ENCODE results near the gene MRPS2.
"Not testable (repeated sequence)": the region's sequence is repeated elsewhere in the genome, so short reads cannot be mapped to it uniquely, and the experiment has no call there.

Gene MRPS2

DNA sequence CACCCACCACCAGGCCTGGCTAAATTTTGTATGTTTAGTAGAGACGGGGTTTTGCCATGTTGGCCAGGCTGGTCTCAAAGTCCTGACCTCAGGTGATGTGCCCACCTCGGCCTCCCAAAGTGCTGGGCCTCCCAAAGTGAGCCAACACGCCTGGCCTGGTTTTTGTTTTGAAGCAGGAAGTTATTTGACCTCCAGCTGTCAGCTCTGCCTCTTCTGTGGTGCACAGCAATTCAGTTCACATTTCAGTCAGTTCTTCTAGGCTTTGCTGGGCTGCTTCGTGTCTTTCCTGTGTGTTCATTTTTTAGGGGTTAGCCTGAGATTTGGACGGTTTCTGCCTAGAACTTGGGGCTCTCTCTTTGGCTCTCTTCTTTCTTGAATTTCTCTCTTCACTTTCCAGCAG, 29.7 kb downstream of the MRPS2 start:
- DNase-seq (ENCODE audit: low read depth in 1 of 2, low spot score in 1 of 2) = no peak

DNA sequence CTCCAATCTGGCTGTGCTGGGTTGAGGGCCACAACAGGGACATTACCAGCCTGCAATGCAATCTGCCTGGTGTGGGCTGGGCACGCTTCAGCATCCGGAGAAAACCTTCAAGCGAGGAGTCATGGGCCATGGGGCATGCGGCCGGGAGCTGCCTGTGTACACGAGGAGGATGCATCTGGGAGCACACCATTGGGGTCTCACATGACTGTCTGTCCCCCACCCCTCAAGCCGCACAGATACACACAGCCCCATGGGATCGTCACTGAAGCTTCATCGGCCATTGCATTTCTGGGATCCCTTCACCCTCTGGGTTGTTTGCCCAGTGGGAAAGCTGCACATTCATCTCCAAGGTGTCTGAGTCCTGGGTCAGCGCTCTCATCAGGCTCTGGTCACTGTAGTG, 30.6 kb downstream of the MRPS2 start:
- no peak for DNase-seq (ENCODE audit: low read depth in 1 of 2, low spot score in 1 of 2)

DNA sequence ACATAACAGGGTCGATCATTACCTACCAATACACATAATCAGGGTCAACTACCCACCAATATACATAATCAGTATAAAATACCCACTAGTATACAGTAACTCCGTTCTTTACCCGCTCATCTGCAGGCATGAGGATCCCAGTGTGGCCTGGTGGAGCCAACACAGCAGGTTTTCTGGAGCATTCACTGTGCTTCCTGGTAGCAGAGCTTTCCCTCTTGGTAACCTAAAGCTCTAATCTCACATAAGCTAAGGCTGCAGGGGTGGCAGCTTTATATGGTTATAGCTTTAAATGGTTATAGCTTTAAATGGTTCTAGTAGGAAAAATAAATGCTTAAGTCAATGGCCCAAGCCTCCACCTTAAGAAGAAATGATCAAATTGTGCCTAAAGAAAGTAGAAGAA, 32.6 kb downstream of the MRPS2 start:
- no peak for DNase-seq (ENCODE audit: low read depth in 1 of 2, low spot score in 1 of 2)

DNA sequence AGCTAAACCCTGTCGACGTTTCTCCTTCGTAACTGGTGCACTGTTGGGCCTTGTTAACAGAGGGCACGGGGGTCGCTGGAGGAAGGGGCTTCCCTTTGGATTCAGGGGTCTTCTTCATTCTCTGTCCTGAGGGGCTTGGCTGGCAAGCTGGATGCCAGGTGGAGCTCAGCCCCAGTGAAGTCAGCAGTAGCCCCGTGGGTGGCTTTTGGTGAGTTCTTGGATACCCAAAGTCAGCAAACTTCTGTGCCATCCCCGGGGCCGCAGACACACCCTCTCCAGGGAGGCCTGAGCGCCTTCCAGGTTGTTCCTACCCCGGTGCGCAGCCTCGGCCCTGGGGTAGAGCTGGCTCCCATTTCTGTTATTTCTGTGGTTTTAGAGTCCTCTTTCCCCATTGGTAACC, 33.2 kb downstream of the MRPS2 start:
- no peak for DNase-seq (ENCODE audit: low read depth in 1 of 2, low spot score in 1 of 2)

DNA sequence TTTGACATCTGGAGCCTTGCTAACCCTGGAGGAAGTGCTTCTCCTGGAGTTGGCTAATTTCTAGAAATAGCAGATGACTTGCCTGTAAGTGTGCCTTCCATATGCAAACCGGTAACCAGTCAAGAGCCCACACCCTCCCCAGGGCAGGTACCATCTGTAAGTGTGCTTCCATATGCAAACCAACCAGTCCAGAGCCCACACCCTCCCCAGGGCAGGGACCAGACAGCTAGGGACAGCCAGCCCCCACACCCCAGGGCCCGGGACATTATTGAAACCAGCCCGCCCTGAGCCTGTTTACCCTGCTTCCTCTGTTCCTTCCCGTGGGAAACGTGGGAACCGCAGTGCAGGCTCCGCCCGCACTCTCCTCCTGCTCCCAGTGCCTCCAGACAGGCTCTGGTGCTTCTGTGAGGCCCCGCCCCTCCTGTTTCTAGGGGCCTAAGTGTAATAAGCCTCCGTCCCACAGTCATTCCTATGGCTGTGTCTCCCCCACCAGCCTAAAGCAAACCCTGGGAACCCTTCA, 33.8 kb downstream of the MRPS2 start:
- not testable (repeated sequence) for DNase-seq (ENCODE audit: low read depth in 1 of 2, low spot score in 1 of 2)

DNA sequence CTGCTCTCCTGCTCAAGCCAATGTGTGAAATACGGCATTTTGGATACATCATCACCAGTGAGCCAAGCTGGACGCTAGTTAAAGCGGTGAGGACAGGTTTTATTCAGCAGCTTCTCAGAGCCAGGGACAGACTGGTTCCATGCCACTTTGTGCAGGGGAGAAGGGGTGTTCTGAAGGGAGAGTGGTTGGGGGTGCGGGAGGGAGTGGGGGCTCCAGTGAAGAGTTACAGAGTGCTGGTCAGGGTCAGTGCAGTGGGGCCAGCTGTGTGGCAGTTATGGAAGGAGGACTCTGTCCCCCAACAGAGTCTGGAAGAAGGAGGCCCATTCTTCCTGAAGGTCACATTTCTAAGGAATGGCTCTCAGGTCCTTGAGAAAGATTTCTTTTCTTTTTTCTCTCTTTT, 34.3 kb downstream of the MRPS2 start:
- not testable (repeated sequence) for DNase-seq (ENCODE audit: low read depth in 1 of 2, low spot score in 1 of 2)

DNA sequence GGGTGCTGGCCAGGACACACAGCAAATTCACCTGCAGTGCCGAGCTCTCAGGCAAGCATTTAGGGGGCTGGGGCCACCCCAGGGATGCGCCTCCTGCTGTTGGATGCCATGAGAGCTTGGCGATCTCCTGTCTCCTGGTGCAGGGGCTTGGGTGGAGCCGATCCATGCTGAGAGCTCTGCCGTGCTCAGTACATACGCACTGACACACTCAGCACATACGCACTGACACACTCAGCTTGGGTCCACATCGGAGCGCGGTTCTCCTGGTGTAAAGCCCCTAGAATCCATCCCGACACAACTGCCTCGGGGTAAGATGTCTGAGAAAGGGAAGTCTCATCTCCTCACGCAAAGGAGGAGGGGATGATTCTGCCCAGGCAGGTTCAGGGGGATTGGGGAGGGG, 35.1 kb downstream of the MRPS2 start:
- not testable (repeated sequence) for DNase-seq (ENCODE audit: low read depth in 1 of 2, low spot score in 1 of 2)

DNA sequence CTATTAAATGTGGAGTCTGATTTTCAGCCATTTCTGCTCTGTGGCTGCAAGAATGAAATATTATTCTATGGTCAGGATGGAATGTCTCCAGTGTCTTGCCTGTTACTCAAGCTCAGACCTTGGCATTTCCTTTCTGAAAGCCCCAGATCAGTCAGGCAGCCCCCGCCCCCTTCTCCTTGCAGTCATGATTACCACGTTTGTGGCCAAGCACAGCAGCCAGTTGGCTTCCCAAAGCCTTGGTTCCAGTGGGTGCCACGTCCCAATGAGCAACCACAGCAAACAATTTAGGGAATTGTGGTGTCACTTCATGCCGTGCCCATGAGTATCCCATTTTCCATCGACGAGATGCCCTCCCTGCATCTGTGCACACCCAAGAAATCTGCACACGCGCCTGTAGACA, 35.7 kb downstream of the MRPS2 start:
- DNase-seq (ENCODE audit: low read depth in 1 of 2, low spot score in 1 of 2) = no peak

DNA sequence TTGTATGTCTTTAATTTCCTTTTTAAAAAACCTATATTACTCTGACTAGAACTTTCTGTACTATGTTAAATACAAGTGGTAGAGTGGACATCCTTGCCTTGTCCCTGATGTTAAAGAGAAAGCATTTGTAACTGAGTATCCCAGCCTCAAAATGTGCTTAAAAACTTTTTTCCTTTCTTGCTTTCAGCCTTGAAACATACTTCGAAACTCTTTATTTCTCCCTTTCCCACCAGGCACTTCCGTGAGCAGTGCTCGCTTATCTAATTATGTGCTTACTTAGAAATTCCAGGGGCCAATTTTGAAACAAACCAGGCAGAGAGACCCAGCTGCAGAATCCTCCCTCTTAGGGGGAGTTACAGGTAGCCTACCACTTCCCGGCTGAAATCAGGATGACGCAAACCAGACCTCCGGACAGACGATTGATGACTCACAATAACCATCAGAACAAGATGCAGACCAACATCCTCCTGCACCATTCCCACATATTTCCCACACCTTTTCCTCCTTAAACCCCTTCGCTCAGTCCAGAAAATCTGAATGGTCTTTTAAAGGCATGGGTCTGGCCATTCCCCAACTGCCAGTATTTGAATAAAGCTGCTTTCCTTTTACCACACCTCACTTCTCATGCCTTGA, 42.9 kb downstream of the MRPS2 start:
- not testable (repeated sequence) for DNase-seq (ENCODE audit: low read depth in 1 of 2, low spot score in 1 of 2)

DNA sequence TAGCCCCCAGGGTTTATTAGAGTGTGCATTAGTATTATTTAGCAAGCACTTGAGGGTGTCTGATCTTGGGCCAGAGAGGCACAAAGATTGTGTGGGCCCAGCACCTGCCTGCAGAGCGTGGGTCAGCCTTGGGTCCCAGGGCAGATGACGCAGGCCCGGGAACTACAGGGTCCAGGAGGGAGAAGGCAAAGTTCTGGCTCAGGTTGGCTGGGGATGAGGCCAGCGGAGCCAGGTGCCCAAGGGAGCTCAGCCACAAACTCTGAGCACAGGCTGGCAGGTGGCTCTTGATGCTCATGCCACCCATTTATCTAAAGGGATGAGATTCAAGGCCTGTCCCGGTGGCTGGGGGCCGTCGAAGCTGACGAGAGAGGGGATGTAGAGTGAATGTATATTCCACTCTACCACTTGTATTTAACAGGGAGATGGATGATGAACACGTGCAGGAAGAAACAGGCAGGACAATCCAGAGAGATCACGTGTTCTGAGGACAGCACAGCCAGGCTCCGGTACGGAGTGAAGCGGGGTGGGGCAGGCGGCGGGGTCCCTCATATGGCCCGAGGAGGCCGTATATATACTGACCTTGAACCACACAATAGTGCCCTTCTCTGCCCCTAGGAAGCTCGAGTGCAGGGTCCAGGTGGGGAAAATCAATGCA, 44.6 kb downstream of the MRPS2 start:
- no peak for DNase-seq (ENCODE audit: low read depth in 1 of 2, low spot score in 1 of 2)

DNA sequence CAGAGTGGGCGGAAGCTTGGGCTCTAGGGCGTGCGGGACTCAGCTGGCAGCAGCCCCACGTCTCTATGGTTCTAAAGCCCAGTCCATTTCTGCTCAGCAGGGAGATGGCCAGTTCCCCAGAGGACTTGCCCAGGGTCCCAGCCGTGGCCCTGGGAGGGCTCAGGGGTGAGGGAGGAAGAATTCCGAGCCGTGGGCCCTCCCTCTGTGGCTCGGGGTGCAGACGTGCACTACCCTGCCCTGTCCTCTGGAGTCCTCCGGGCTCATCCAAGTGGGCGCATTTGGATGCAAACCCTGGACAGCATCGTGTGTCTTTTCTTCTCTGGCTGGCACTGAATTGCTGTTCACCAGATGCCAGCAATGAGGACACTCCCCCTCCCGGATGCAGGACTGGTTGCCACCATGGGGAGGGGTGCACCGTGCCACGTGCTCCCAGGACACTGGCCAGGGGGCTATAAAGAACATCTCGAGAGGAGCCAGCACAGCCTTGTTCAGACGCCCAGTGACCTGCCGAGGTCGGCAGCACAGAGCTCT, 45.2 kb downstream of the MRPS2 start, which contains the start of gene OBP2A:
Gene OBP2A, plus strand, starts transcription at position 481 of the 531 bp plus-strand sequence. CDS start 55 bp downstream, outside the sequence.
- not testable (repeated sequence) for DNase-seq (ENCODE audit: low read depth in 1 of 2, low spot score in 1 of 2)

DNA sequence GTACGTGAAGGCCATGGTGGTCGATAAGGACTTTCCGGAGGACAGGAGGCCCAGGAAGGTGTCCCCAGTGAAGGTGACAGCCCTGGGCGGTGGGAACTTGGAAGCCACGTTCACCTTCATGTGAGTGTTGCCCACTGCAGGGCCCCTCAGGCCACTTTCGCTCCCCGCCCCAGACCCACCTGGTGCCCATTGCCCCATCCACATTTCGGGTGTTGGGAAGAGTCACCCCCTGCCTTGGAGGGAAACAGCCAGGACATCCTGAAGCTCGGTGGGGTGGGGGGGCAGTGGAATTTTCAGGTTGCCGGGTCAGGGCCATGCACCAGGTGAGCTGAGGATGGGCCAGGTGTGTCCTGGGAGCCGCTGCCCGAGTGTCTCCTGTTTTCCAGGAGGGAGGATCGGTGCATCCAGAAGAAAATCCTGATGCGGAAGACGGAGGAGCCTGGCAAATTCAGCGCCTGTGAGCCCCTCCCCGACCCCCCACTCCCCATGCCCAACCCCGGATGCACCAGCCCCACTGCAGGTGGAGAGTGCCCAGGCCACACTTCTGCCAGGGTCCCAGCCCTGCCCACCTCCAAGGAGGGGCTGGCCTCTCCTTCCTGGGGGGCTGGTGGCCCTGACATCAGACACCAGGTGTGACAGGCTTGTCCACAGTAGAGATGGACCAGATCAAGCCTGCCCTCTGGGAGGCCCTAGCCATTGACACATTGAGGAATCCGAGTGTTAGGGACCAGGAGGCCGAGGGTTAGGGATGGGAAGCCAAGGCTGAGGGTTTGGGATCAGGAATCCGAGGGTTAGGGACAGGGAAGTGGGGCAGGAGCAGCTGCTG, 46.5 kb downstream of the MRPS2 start:
- DNase-seq (ENCODE audit: low read depth in 1 of 2, low spot score in 1 of 2) = not testable (repeated sequence)

DNA sequence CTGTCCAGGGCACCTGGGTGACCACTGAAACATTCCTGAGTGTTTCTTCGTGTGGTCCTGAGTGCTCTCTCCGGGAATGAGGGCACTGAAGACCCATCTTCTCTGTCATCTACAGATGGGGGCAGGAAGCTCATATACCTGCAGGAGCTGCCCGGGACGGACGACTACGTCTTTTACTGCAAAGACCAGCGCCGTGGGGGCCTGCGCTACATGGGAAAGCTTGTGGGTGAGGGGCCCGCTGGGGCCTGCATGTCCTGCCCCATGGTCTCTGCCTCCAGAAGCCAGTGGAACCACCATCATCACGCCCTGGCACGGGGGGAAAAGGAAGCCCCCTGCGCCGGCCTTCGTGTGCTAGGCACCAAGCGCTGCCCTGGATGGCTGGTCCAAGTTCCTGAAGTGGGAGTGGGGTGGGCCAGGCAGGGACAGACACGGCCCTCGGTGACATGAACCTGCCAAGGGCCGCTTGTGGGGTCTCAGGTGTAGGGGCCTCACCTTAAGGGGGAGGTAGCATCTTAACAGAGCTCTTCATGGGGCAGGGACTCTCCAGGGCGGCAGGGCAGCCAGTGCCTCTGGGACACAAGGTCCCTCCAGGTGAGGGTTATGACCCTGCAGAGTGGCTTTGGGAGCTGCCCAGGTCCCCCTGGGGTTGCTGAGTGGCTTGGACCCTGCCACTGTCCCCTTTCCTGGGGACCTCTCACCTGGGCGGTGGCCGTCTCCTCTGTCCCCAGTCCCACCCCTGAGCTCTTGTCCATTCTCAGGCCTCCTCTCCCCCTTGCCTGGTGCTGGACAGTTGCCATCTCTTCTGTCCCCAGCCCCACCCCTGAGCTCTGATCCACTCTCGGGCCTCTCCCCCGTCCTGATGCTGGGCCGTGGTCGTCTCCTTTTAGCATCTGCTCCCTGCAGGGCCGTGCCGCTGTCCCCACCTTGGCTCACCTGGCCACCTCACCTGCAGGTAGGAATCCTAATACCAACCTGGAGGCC, 47.6 kb downstream of the MRPS2 start:
- no peak for DNase-seq (ENCODE audit: low read depth in 1 of 2, low spot score in 1 of 2)

DNA sequence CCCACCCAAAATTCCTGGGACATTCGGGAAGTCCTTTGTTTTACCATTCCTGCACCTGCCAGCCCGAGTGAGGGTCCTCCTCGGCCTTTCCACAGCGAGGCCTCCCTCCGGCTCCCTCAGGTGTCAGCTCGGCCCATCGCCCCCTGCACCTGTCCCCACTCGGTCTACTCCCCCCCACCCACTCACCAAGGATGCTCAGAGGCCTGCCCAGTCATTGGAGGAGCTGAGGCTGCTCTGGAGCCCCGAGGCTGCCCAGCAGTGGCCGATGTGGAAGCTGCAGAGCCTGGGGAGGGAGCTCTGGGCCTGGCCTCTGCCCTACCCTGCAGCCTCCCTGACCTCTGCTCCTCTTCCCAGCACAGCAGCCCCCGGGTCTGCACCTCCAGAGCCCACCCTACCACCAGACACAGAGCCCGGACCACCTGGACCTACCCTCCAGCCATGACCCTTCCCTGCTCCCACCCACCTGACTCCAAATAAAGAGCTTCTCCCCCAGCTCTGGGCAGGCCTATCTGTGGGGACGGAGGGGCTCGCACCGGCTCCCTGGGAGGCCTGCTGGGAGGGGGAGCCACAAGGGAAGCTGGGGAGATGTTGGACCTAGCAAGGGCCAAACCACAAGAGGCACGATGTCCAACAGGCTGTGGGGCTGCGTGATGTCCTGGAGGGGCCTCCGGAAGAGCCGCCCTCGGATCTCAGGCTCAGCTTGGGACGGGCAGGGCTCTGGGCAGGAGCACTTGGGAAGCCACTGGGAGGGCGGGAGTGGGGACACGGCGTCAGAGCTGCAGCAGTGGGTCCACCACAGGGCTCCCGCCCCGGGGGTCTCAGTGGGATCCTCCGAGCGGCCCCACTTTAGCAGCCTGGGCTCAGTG, 49.2 kb downstream of the MRPS2 start:
- DNase-seq (ENCODE audit: low read depth in 1 of 2, low spot score in 1 of 2) = not testable (repeated sequence)

DNA sequence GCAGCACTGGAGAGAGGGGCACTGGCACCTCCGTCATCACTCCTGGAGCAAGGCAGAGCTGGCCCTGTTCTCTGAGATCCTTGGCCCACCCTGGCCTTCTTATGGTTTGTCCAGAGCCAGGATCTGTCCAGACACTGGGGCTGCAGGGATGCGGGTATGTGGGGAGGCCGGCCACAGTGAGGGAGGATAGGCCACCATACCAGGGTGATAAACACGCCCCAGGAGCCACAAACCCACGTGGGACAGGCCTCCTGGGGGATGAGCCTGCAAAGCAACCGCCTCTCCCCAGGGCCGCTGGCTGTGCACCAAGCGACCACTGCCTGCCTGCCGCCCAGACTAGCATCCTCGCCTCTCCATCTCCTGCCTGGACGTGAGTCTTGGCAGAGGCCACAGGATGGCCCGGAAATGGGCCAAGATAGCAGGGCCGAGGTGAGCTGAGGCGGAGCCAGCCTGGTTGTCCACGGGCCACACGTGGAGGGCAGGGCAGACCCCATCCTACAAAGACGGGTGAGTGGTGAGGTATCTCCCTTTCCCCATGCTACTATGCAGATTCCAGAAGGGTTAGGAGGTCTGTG, 49.9 kb downstream of the MRPS2 start:
- no peak for DNase-seq (ENCODE audit: low read depth in 1 of 2, low spot score in 1 of 2)

DNA sequence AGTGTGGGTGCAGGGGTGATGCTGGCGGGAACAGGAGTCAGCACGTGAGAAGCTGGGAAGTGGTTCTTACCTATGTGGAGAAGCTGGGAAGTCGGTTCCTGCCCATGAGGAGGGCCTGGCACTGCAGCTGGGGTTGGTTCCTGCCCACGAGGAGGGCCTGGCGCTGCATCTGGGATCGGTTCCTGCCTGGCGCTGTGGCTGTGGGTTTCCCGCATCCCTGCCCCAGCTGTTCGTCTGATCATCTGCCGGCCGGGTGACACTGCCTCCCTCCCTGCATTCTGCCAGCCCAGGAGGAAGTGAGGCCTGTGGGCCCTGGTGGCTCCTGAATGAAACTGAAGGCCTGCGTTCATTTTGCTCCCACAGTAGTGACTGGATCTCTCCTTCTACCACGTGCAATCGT, 50.5 kb downstream of the MRPS2 start:
- no peak for DNase-seq (ENCODE audit: low read depth in 1 of 2, low spot score in 1 of 2)

DNA sequence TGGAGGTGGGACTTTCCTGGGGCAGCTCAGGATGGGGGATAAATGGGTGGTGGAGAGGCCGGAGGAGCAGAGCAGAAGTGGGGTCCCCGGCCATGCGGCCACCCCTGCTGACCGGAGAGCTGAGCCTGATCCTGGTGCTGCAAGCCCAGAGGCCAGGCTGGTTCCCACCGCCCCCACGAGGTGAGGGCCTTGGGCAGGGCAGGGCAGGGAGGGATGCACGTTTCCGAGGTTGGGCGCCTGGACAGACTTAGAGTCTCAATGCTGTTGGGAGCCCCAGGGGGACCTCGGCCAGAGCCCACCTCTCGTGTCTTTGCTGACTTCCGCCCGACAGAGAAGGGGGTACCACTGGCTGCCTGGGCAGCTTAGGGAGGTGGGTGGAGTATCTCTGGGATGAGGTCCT, 51.0 kb downstream of the MRPS2 start:
- DNase-seq (ENCODE audit: low read depth in 1 of 2, low spot score in 1 of 2) = no peak

DNA sequence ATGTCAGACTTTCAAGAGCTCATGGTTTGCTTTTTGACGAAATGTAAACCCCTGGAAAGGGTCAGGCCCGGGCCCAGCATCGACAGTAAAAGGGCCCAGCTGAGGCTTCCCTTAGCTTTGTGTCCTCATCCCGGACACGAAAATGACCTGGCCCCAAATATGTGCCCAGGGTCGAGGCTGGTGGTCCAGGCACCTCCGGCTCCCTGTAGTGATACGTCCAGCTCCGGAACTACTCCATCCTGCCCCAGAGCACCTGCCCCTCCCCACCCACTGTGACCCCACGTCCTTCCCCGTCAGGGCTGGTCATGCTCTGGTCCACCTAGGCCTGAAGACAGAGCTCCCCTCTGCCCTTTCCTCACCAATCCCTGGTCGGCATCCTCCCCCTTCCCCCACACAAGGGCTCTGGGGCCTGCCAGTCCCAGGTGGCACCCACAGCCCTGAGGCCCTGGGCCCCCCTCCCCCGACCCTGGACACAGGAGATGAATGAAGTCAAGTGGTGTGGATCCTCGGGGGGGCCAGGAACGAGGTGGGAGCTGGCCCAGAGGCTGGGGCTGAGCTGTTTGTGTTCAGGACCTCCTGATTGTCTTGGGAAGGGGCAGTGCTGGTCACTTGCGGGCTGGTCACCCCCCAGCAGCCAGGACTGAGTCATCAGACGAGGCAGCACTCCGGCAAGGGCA, 51.7 kb downstream of the MRPS2 start:
- no peak for DNase-seq (ENCODE audit: low read depth in 1 of 2, low spot score in 1 of 2)
